ENCODE results near the gene NR2F1.
A peak's percentile ranks its signal among the peaks of the same experiment; 100 is the strongest.

NR2F1 gene

GRCh38 chr5:93620487-93621326, 37.7 kb downstream of the NR2F1 start:
- peak overlapping the region; percentile 66 for H3K4me3 ChIP-seq (ENCODE audit: low read length)
- DNase-seq (ENCODE audit: low read depth): no peak
- TF ChIP-seq CTCF (conservative IDR thresholded peaks at IDR 0.05; ENCODE audit: low read depth, low read length): peak; percentile 3

GRCh38 chr5:93621327-93621798, 38.3 kb downstream of the NR2F1 start:
- no peak for DNase-seq (ENCODE audit: low read depth)
- TF ChIP-seq CTCF (conservative IDR thresholded peaks at IDR 0.05; ENCODE audit: low read depth, low read length): no peak
- peak overlapping the region; percentile 66 for H3K4me3 ChIP-seq (ENCODE audit: low read length)

- no peak overlapping the region for H3K4me3 ChIP-seq (ENCODE audit: low read length)
- TF ChIP-seq CTCF (conservative IDR thresholded peaks at IDR 0.05; ENCODE audit: low read depth, low read length): no peak
- no peak for DNase-seq (ENCODE audit: low read depth)
These were observed 39.3 kb downstream of the NR2F1 start for GRCh38 chr5:93622240-93622885.

GRCh38 chr5:93623153-93623552, 40.1 kb downstream of the NR2F1 start:
- no peak overlapping the region for H3K4me3 ChIP-seq (ENCODE audit: low read length)
- no peak for DNase-seq (ENCODE audit: low read depth)
- no peak for TF ChIP-seq CTCF (conservative IDR thresholded peaks at IDR 0.05; ENCODE audit: low read depth, low read length)

GRCh38 chr5:93626801-93627200, 43.8 kb downstream of the NR2F1 start:
- TF ChIP-seq CTCF (conservative IDR thresholded peaks at IDR 0.05; ENCODE audit: low read depth, low read length): no peak
- no peak overlapping the region for H3K4me3 ChIP-seq (ENCODE audit: low read length)
- no peak for DNase-seq (ENCODE audit: low read depth)

GRCh38 chr5:93632327-93632726, 49.3 kb downstream of the NR2F1 start:
- no peak overlapping the region for H3K4me3 ChIP-seq (ENCODE audit: low read length)
- no peak for DNase-seq (ENCODE audit: low read depth)
- TF ChIP-seq CTCF (conservative IDR thresholded peaks at IDR 0.05; ENCODE audit: low read depth, low read length): no peak

Measured in retinal pigment epithelial cell (primary cell).